ENCODE results near the gene CFAP73.
"Not testable (repeated sequence)": the region's sequence is repeated elsewhere in the genome, so short reads cannot be mapped to it uniquely, and the experiment has no call there.

Gene CFAP73

GRCh38 chr12:113189361-113189760 lies 39.8 kb downstream of the CFAP73 start:
- DNase-seq (ENCODE audit: low read depth in 2 of 2): no peak

DNA sequence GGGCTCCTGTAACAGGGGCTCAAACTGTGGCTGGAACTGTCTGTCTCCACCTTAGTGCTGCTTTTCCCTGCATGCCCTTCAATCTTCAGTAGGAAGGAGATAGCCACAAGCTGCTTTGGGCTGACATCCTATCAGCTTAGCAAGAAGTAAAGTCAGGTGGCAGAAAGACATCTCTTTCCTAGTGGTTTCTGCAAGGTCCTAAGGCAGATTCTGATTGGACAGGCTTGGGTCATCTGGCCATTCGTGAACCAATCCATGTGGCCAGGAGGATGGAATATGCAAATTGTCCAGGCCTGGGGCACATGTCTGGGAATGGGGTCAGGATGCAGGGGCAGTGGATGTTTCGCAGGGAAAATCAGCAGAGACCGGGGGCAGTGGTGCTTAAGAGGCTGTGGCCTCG lies 41.2 kb downstream of the CFAP73 start:
- no peak for DNase-seq (ENCODE audit: low read depth in 2 of 2)

DNA sequence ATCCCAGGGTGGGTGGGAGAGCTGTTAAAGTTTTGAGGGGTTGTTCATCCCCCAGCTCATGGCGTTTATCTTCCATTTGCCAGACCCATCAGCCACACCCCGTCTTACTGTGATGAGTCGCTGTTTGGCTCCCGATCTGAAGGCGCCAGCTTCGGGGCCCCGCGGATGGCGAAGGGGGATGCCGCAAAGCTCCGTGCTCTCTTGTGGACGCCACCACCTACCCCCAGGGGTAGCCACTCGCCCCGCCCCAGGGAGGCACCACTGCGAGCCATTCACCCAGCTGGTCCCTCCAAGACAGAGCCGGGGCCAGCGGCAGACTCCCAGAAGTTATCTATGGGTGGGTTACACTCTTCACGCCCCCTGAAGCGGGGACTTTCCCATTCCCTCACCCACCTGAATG lies 41.7 kb downstream of the CFAP73 start:
- no peak for DNase-seq (ENCODE audit: low read depth in 2 of 2)

GRCh38 chr12:113194971-113195391 lies 45.5 kb downstream of the CFAP73 start:
- DNase-seq (ENCODE audit: low read depth in 2 of 2): no peak

- DNase-seq (ENCODE audit: low read depth in 2 of 2): no peak
These were observed 46.1 kb downstream of the CFAP73 start for GRCh38 chr12:113195598-113195997.

DNA sequence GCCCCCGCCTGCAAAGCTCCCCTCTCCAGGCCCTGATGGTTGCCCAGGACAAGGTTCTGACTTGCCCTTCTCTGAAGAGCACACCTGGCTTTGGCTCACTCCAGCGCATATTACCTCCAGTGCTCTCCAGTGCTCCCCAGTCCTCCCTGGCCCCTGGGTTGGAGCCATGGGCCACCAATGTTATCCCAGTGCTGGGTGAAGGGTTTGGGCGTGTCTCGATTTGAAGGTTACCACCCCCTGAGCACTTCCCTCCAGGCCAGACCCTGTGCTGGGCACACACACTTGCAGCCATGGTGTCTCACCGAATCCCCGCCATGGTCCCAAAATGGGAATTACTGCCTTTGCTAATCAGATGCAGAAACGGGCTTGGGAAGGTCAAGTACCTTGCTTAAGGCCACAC lies 47.1 kb downstream of the CFAP73 start:
- no peak for DNase-seq (ENCODE audit: low read depth in 2 of 2)

- DNase-seq (ENCODE audit: low read depth in 2 of 2): peak in 1 of 2 donors; percentile 39
These were observed 47.5 kb downstream of the CFAP73 start for GRCh38 chr12:113196990-113197389.

- no peak for DNase-seq (ENCODE audit: low read depth in 2 of 2)
These were observed 48.1 kb downstream of the CFAP73 start for GRCh38 chr12:113197518-113198077.

DNA sequence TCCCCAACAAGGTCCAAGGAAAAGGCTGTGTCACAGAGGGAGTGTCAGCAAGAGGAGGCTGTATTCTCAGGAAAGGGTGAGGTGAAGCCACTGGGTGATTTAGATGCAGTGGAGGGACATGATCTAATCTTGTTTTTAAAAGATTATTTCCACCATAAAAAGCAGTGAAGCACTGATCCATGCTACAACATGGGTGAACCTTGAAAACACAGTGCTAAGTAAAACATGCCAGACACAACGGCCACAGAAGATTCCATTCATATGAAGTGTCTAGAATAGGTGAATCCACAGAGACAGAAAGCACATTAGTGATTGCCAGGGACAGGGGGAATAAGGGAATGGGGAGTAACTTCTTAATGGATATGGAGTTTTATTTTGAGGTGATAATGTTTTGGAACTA lies 48.8 kb downstream of the CFAP73 start:
- DNase-seq (ENCODE audit: low read depth in 2 of 2): no peak

DNA sequence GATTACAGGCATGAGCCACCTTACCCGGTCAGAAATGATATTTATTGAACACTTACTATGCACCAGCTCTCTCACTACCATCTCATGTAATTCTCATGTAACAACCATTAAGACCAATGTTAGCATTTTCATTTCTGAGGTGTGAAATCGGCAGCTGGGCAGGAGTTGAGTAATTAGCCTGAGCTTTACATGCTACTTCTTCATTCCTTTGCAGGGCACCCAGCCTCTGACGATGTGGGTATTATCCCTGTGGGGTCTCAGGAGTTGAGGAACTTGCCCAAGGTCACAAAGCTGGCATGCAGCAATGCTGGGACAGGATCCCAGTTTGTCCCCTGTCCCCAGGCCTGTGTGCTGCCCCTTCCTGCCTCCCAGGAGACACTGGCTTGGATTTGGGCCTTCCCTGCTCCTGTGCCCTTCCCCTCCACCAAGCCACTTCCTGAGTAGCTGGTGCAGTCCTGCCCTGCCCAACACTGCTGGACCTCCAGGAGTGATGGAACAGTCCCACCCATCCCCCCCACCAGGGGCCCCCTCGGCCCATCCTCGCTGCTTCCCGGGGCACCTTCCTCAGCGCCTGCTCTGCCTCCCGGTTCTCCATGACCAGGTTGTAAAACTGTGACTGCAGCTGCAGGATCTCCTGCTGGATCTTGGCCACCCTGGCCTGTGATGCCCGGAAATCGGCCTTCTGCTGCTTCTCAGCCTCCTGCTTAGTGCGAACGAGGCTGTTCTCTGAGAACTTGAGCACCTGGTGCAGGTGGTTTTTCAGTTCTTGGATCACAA lies 50.7 kb downstream of the CFAP73 start:
- DNase-seq (ENCODE audit: low read depth in 2 of 2): no peak

DNA sequence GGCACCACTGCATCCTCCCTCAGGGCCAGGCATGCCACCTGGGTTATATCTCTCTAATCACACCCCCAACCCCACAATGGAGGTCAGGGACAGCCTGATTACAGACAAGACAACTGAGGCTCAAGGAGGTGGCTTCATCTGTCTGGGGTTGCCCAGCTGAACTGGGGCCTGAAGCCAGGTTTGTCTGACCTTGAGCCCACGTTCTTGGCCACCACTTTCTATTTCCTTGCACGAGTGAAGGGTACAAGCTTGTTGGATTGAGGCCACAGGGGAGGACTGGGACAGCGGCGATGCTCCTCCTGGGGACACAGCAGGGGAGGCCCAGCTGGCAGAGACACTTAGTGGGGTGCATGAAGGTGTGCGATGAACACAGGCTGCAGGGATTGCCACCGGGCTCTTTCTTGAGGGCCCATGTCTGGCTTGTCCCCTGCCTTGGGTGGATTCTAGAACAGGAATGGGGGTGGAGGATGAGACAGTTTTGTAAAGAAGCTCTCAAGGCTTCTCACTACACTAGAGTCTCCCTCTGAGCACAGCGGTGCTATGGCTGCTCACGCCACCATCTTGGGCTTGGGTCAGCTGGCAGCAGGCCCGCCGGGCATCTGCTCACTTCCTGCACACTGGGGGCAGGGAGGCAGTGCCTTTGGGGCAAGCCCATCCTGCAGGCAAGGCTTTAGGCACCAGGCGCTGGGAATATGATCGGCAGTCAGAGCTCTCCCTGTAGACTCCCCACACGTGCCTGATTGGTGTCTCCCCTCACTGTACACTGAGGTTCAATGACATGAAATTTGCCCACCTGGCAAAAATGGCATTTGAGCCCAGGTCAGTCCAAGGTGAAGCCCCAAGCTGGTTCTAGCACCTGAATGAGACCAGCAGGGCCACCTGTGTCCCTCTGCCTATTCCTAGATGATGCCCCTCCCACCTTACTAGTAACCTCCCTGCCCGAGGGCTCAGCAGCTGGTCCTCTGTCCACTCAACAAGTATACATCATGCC lies 52.0 kb downstream of the CFAP73 start:
- no peak for DNase-seq (ENCODE audit: low read depth in 2 of 2)

- DNase-seq (ENCODE audit: low read depth in 2 of 2): no peak
These were observed 53.0 kb downstream of the CFAP73 start for GRCh38 chr12:113202300-113203075.

DNA sequence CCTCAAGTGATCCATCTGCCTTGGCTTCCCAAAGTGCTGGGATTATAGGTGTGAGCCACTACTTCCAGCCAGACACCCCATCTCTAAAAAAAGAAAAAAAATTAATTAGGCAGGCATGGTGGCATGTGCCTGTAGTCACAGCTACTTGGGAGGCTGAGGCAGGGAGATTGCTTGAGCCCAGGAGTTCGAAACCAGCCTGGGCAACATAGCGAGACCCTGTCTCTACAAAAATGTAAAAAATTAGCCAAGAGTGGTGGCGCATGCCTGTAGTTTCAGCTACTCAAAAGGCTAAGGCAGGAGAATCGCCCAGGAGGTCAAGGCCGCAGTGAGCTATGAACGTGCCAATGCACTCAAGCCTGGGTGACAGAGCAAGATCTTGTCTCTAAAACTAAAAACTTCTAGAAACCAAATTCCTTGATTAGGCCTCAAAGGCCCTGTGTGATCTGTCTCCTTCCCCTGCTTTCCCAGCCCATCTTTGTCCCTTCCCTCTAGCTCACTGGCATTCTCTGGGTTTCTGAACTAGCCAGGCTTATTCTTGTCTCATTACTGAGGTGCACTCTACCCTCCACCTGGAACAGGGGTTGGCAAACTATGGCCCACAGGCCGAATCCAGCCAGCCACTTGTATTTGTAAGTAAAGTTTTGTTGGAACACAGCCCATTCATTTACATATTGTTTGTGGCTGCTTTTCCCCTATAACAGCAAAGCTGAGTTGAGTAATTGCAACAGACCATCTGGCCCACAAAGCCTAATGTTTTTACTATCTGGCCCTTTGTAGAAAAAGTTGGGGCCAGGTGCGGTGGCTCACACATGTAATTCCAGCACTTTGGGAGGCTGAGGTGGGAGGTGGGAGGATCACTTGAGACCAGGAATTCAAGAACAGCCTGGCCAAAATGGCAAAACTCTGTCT lies 54.6 kb downstream of the CFAP73 start:
- DNase-seq (ENCODE audit: low read depth in 2 of 2): no peak

GRCh38 chr12:113204804-113205203 lies 55.3 kb downstream of the CFAP73 start:
- DNase-seq (ENCODE audit: low read depth in 2 of 2): no peak

DNA sequence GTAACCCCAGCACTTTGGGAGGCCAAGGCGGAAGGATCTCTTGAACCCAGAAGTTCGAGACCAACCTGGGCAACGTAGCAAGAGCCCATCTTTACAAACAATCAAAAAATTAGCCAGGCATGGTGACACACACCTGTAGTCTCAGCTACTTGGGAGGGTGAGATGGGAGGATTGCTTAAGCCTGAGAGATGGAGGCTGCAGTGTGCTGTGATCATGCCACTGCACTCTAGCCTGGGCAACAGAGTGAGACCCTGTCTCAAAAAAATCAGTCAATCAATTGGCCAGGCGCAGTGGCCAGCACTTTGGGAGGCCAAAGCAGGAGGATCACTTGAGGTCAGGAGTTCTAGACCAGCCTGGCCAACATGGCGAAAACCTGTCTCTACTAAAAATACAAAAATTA lies 57.3 kb downstream of the CFAP73 start:
- not testable (repeated sequence) for DNase-seq (ENCODE audit: low read depth in 2 of 2)

GRCh38 chr12:113207613-113208040 lies 58.1 kb downstream of the CFAP73 start:
- DNase-seq (ENCODE audit: low read depth in 2 of 2): no peak

DNA sequence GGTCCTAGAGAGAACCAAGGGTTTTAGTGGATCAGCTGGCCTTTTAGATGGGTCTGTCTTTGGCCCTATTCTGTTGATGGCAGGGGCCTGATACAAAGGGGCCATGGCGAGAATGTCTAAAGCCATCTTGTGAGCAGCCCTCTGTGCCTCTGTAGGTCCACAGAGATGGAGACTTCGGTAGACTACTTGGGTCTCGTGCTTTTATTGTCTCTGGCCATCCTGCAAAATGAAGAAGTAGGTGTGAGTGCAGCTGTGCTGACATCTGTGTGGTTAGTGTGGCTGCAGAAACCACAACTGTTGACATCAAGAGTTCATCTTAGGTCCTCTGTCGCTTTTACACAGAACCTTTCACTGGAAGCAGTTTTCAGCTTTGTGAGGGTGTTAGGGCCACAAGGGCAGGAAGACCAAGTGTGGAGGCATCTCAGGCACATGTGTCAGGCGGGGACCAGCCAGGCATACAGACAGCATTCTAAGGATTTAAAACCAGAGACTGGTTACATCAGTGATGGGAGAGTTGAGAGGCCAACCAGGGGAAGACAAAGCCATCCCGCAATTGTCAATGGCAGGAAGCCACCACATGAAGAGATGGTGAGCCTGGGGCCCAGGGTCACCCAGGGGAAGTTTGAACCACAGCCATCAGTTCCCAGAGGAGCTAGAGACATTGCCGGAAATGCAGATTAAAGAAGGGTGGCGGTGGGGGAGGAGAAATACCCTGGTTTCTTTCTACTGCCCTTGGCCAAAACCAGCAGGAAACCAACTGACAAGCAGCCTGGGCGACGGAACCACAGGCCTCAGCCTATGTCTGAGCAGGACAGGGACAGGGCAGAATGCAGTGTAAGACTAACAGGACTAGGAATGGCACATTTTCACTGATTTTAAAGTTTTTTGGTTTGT lies 58.8 kb downstream of the CFAP73 start:
- DNase-seq (ENCODE audit: low read depth in 2 of 2): peak; percentile 63 to 68
